HepG2 (cell line): Measurements from ENCODE around the gene ATL2. TPM values are rescaled to one million over a fixed set of nuclear protein-coding genes. Genes with fewer than 3 reads are reported as not detected.

Source experiments
- ATF6 ChIP-seq: sonication (generic); formaldehyde crosslinking; conservative IDR thresholded peaks from 2 replicates; pipeline ENCODE4 v1.4.0; 2020; ENCODE audit warnings: missing genetic modification reagents
- BCL3 ChIP-seq: sonication (generic); formaldehyde crosslinking; IDR thresholded peaks from 2 replicates; pipeline ENCODE4 v1.5.1; 2020; ENCODE audit warnings: mild to moderate bottlenecking, missing genetic modification reagents, moderate library complexity
- FOSL2 ChIP-seq: sonication (generic); formaldehyde crosslinking; IDR thresholded peaks from 2 replicates; pipeline ENCODE4 v1.4.0; 2020; ENCODE audit warnings: missing genetic modification reagents
- GPBP1L1 ChIP-seq: sonication (generic); formaldehyde crosslinking; IDR thresholded peaks from 2 replicates; pipeline ENCODE4 v1.5.0; 2020; ENCODE audit warnings: mild to moderate bottlenecking, missing genetic modification reagents
- HINFP ChIP-seq: sonication (generic); formaldehyde crosslinking; IDR thresholded peaks from 2 replicates; pipeline ENCODE4 v1.4.0; 2020; ENCODE audit warnings: low read depth, mild to moderate bottlenecking, missing genetic modification reagents
- KDM1A ChIP-seq: IDR thresholded peaks from 2 replicates; pipeline ENCODE4 v1.6.1; 2016; ENCODE audit warnings: missing compliant biosample characterization
- PCBP1 ChIP-seq: fragments of 200-400 bp; formaldehyde crosslinking; IDR thresholded peaks from 2 replicates; pipeline ENCODE4 v1.6.1; 2017; ENCODE audit warnings: mild to moderate bottlenecking, low read depth, low read length, borderline replicate concordance
- PCBP2 ChIP-seq: fragments of 200-400 bp; formaldehyde crosslinking; optimal IDR thresholded peaks from 2 replicates; pipeline ENCODE3; 2018; ENCODE audit warnings: low read length, low read depth; ENCODE audit not compliant: poor library complexity, severe bottlenecking
- REST ChIP-seq, 2 experiments: IDR thresholded peaks; 2 replicates each; pipeline ENCODE4 v1.6.1; 2011 to 2012; ENCODE audit warnings: low read length in 2 of 2, borderline replicate concordance in 1 of 2, low read depth in 1 of 2, mild to moderate bottlenecking in 1 of 2, moderate library complexity in 1 of 2
- SMYD3 ChIP-seq: sonication (generic); formaldehyde crosslinking; IDR thresholded peaks from 2 replicates; pipeline ENCODE4 v1.8.1; 2023; ENCODE audit warnings: mild to moderate bottlenecking, missing genetic modification reagents
- ZHX1 ChIP-seq: sonication (generic); formaldehyde crosslinking; IDR thresholded peaks from 2 replicates; pipeline ENCODE4 v1.8.1; 2022; ENCODE audit warnings: low read depth, mild to moderate bottlenecking, missing genetic modification reagents
- ZNF484 ChIP-seq: sonication (generic); formaldehyde crosslinking; IDR thresholded peaks from 2 replicates; pipeline ENCODE4 v1.5.1; 2020; ENCODE audit warnings: mild to moderate bottlenecking, low read depth, missing genetic modification reagents, borderline replicate concordance
- ZNF674 ChIP-seq: sonication (generic); formaldehyde crosslinking; IDR thresholded peaks from 2 replicates; pipeline ENCODE4 v1.5.0; 2020; ENCODE audit warnings: low read depth, mild to moderate bottlenecking, missing genetic modification reagents
- ZNF747 ChIP-seq: sonication (generic); formaldehyde crosslinking; IDR thresholded peaks from 2 replicates; pipeline ENCODE4 v1.8.1; 2023; ENCODE audit warnings: missing genetic modification reagents, mild to moderate bottlenecking, borderline replicate concordance
- polyA plus RNA-seq, 8 experiments: library from polyadenylated mRNA; depleted of rRNA in 3 of 8; stranded (reverse) in 7 of 8; unstranded in 1 of 8; fragments of >200 nt; fragmentation: Illumina TruSeq in 4 of 8; extraction: Trizol in 4 of 8; gene quantifications; 2 replicates each; pipeline versions ENCODE4 v1.2.1 to v1.2.3, GENCODE V29; 2011 to 2016; ENCODE audit warnings: low read depth in 4 of 8, missing spikeins in 1 of 8, mixed read lengths in 1 of 8; ENCODE audit not compliant: insufficient read depth in 1 of 8
- total RNA-seq, 5 experiments: library from RNA; depleted of rRNA; stranded (reverse); fragments of >200 nt; fragmentation: Illumina TruSeq; extraction: Trizol; gene quantifications; 2 replicates each; pipeline ENCODE4 v1.2.3, GENCODE V29; 2016; ENCODE audit warnings: low read depth in 1 of 5

The ATL2 gene
- total and polyA plus RNA-seq, 2 of the 13 experiments (the other 11 are each of a cell fraction or from before 2014, with no cell fraction given) = 56.5 to 119 TPM

GRCh38 chr2:38405917-38406596, 29.0 kb upstream of the ATL2 start (continued):
- TF ChIP-seq BCL3 (CRISPR knock-in tag) (peak; percentile 24; the same call in 1 of the 2 replicates), SMYD3 (CRISPR knock-in tag) (no peak), ZNF747 (peak; percentile 67; the same call in 1 of the 2 replicates), KDM1A (no peak), ZHX1 (no peak), REST (IDR thresholded peaks at IDR 0.05; ENCODE audit: borderline replicate concordance in 1 of 2, low read depth in 1 of 2, low read length in 2 of 2) (0 out of 4 replicates have a peak, but pooled peaks of 1 of the 2 experiments have one; percentile 9), GPBP1L1 (CRISPR knock-in tag) (no peak), PCBP1 (no peak), HINFP (CRISPR knock-in tag) (no peak), FOSL2 (CRISPR knock-in tag) (no peak; the same call in 1 of the 2 replicates), ATF6 (CRISPR knock-in tag) (no peak), ZNF484 (no peak), ZNF674 (CRISPR knock-in tag) (no peak), PCBP2 (no peak)
